ENCODE measurements around the gene PHGDH.
"Not testable (repeated sequence)": the region's sequence is repeated elsewhere in the genome, so short reads cannot be mapped to it uniquely, and the experiment has no call there.

Gene PHGDH

GRCh38 chr1:119767486-119767885, 55.8 kb downstream of the PHGDH start:
- no peak for FAIRE-seq

- no peak for FAIRE-seq
Observed at GRCh38 chr1:119768778-119769177, 57.0 kb downstream of the PHGDH start, which contains the start of gene HMGCS2. HMGCS2 (minus strand) TSS chr1:119768905; CDS start chr1:119768844, 61 bp downstream.

DNA sequence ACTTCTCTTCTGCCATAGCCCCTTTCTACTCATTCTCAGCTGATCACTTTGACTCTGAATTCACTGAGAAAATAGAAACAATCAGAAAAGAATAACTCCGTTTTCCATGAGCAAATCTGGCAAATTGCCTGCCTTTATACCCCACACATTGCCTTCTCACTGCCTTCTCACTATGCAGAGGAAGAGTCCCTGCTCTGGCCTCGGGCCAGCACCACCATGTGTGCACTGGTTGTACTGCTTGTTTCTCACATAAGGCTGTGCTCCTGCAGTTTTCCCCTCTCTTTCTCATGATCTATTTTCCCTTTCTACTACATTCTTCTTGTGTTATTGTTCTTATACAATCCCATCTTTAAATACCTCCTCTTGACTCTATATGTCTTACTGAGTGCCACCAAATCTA, 59.3 kb downstream of the PHGDH start:
- no peak for FAIRE-seq

GRCh38 chr1:119771770-119772169, 60.0 kb downstream of the PHGDH start:
- no peak for FAIRE-seq

DNA sequence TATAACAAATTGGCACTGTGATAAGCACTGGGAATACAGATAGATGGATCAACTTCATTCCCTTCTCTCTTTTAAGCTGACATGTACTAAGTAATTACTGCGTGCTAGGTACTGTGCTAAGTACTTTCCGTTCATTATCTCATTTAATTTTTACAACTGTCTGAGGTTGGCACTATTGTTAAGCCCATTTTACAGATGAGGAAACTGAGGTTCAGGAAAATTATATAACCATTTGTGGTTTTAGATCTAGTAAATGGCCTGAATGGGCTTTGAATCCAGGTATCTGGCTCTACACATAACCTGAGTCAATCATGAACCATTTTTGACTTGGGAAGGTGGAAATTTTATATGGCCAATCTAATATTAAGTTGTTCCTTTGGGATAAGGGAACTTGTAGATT, 60.6 kb downstream of the PHGDH start:
- FAIRE-seq, result no peak

DNA sequence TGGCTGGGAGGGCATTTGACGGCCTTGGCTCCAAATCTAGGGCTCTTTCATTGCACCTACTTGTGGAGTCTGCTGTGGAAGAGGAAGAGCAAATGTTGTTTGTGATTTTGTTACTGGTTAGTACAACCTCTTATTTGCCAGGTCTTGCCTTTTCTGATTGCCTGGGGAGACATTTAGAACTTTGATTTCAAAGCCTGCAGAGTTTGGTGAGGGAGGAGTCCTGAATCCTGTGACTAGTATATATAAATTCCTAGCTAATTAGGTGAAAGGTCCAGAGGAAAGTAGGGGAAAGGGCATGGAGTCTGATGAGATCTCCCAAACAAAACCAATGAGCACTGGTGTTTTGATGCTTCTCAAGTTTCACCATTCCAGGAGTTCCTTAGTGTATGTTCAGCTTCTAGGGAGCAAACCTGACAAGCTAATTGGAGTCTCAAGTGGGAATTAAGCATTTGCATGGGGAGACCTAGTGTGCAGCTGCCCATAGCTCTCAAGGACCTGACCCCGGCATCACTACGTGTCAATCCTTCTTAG, 62.0 kb downstream of the PHGDH start:
- FAIRE-seq, result no peak

GRCh38 chr1:119774746-119775490, 63.2 kb downstream of the PHGDH start:
- no peak for FAIRE-seq

GRCh38 chr1:119778359-119778758, 66.6 kb downstream of the PHGDH start:
- FAIRE-seq, result no peak

DNA sequence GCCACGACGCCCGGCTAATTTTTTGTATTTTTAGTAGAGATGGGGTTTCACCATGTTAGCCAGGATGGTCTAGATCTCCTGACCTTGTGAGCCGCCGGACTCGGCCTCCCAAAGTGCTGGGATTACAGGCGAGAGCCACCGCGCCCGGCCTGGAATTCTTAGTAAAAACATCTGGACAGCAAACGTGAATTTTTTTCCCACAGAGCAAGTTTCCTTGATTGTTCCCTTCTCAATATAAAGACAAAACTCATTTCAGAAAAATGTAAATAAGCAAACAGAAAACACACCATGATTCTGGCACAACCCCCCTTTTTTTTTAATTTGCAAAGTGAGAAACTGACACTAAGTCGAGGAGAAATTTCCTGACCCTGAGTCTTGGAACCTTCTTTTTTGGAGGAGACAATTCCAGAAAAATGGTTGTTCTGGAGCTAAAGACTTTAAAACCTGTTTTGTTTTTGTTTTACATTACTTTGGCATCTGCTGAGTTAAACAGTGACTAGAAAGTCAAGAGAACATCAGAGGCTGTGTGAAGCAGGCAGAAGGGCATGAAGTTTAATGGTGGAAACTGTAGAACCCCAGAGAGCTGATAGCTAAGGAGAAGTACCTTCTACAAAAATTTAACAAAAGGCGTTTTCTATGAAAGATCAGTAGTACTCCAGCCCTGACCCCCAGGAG, 67.3 kb downstream of the PHGDH start:
- no peak for FAIRE-seq

DNA sequence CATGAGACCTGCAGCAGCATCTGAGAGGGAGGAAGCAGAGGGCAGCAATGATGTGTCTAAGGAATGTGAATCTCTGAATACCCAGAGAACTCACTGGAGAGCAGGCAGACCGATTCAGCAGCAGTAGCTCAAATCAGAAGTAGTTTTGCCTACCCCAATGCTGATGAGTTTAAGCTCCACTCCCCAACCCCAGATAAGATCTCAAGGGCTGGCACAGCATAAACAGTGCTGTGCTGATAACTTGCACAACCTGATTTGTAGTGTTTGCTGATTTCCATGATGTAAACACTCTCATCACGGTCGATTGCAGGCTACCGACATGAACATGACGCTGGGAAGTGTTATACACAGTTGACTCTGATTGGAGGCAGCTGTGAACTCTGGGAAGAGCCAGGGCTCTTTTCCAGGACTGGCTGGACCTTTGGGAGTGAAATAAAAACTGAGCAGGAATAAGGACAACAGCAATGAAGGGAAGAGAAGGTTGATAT, 68.2 kb downstream of the PHGDH start:
- no peak for FAIRE-seq

GRCh38 chr1:119781434-119782210, 69.9 kb downstream of the PHGDH start:
- no peak for FAIRE-seq

DNA sequence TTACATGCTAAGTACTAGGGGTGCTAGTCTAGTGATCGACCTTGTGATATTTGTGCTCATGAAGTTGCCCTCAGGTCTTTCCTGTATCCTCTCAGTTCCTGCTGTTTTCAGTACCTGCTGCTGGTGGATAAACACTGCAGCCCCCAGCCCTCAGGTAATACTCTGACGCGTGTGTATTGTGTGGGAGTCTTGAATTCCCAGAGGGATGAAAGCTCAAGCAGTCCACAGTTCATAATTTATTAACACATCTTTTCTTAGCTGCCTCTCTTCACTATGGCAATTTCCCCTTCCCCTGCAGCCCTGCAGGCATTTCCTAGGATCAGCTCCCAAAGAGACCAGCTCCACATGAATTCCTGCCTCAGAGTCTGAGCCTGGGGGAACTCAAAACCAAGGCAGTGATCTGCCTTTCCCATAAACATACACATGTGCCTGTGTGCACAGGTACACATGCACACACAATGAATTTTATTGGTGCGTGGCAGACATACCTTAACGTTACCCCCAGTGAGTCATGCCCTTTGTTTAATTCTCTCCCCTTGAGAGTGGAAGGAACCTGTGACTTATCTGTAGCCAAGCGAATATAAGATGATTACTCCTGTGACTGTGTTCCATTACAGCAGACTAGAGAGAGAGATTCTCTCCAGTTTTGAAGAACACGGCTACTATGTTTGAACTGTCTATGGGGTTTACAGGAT, 71.0 kb downstream of the PHGDH start:
- FAIRE-seq, result no peak

DNA sequence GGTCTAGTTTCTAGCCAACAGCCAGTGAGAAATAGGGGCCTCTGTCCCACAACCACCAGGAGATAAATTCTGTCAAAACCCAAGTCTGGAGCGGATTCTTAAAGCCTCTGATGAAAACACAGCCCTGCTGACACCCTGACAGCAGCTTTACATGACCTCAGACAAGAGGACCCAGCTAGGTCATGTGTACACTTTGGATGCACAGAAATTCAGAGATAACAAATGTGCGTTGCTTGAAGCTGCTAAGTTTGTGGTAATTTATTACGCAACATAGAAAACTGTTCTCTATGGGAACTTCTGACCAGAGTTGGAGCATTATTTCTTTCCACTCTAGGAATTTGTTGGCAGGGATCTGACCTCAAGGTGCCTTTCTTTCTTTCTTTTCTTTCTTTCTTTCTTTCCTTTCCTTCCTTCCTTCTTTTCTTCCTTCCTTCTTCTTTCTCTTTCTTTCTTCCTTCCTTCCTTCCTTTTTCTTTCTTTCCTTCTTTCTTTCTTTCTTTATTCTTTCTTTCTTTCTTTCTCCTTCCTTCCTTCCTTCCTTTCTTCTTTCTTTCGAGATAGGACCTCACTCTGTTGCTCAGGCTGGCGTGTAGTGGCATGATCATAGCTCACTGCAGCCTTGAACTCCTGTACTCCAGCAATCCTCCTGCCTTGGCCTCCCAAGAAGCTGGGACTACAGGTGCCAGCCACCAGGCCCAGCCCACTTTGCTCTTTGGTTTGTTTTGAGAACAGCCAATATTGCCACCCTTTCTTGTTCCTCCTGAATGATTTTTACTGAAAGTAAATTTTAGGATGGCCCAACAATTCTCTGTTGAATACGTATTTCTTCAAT, 71.8 kb downstream of the PHGDH start:
- FAIRE-seq, result no peak

DNA sequence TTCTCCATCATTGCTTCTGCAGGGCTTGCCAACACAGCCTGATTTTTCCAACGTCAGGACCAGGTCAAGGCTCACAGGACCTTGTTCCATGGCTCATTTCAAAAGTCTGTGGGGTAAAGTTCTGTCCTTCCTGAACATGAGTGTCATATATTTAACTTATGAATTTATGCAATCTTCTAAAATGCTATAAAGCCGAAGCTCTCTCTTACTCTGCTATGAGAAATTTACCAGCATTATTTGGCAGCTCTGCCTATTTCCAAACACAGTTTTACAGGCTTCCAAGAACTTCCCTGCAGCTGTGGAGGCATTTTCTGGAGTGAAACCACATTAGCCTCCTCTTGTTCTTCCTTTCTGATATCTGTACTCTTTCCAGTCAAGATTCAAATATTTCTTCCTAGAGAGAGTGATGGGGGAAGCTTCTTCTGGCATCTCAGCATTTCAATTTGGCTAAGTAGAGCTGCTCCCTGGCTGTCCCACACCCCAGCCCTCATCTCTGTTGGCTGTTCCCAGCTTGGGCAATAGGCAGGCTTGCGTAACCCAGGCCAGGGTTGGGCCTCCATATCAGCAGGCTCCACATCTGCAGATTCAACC, 72.6 kb downstream of the PHGDH start:
- FAIRE-seq, result no peak

DNA sequence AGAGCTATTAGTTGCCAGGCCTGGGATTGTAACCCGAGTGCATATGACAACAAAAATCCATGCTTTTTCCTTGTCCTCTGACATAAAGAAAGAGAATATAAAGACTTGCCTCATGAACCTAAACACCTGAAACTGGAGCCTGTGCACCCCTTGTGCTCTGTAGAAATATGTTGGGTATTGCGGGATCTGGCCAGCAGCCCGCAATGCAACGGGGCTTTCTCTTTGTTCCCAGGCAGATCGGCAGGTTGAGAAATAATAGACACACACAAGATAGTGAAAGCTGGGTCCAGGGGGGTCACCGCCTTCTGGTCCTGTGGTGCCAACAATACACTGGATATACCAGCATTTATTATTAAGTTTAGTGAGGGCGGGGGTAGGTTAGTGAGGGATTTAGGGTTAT, 74.3 kb downstream of the PHGDH start:
- not testable (repeated sequence) for FAIRE-seq

DNA sequence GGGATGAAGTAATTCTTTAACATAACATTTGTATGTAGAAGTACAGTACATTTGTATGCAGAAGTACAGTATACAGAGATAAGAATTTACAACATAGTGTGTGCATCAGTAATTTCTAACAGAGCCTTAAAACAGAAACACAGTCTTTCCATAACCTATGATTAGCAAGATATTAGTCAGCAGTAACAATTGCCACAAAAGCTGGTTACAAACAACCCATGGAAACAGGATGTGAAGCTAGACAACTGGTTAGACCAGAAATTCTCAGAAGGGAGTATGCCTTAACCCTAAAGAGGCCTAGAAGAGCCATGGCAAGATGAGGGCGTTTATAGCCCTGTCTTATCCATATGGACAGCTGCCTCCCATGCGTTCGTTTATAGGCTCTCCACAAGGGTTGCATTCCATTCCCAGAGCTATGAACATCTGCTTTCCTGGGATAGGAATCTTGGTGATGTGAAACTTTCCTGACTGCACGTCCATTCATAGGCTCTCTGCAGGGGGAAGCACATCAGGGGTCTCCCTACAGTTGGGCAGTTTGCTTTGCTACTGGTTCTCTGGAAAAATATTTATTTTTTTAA, 74.8 kb downstream of the PHGDH start:
- FAIRE-seq, result not testable (repeated sequence)

DNA sequence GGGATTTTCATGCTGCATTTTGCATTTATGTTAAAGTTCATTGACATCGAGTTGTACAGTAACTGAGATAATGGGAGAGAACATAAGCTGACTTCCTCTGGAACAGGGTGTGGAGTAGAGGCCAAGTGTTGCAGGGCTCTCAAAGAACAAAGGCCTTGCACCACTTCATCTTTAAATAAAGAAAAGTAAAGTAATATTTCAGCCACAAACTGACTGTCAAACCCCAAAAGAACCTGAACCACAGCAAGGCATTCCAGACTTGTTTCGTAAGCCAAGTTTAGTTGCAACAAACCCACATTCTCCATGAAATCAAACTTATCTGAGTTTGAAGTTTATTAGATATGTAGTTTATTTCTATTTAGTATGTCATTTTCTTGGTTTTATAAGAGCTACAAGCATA, 76.0 kb downstream of the PHGDH start:
- FAIRE-seq, result no peak

DNA sequence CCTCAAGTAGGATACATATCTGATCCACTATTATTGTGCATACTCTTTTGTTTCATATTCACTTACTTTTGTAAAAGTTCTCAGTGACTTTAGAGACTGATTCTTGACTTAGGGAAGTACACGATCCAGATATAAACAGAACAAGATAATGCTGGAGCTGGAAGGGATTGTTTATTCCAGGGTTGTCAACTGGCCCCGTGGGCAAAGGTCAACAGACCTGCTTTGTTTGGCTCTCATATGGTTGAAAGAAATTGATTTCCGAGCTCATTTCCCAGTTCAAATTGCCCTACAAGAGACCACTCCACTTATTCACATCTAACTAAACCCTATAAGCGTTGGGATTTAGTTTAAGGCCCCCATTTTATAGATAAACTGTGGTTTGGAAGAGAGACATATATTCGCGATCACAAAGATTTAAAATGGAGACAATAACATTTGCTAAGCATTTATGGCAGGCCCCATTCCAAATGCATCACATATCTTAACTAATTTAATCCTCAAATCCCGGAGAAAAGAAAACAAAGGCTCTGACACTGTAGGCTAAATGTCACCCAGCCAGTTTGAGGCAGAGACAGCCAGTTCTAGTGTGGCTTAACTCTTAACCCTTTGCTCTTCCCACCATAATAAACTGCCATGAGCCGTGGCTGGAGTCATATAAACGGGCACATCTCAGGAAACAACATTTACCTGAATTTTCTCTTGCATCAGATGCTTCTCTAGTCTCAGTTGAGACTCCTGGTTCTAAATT, 78.9 kb downstream of the PHGDH start:
- no peak for FAIRE-seq

- FAIRE-seq, result no peak
Observed at GRCh38 chr1:119791377-119791776, 79.6 kb downstream of the PHGDH start.

Measured in A204.1 (cell line).